K562 (cell line): Measurements from ENCODE around the gene UPP1. TPM values are rescaled to one million over a fixed set of nuclear protein-coding genes. Genes with fewer than 3 reads are reported as not detected.

Source experiments
- ATAC-seq: fragments of 200-7000 bp; cut with Tn5 transposase; 3 replicates; pipeline ENCODE4 v1.9.1; 2020; ENCODE audit warnings: moderate library complexity
- BruUV-seq: library from RNA; stranded (reverse); fragments of 400-500 nt; replicated peaks from 2 replicates; lab custom pipeline; 2021; lab: Mats Ljungman, UMichigan
- CTCF ChIA-PET: fragments of 300-600 bp; formaldehyde crosslinking; extraction: SDS; loops from one replicate; lab custom pipeline; 2021; ENCODE audit warnings: low intra/inter-chr PET ratio; lab: Yijun Ruan, JAX
- POLR2A ChIA-PET: fragments of 300-600, 350-650 bp; sonication (Branson Sonifier 250); formaldehyde crosslinking; extraction: SDS; loops from one replicate; lab custom pipeline; 2021; ENCODE audit warnings: antibody characterized with exemption, inconsistent platforms; lab: Yijun Ruan, JAX
- DNase-seq, 4 experiments: peaks; one replicate each; pipeline versions ENCODE4 v3.0.0 to v3.0.0-alpha.2; 2011 to 2018; ENCODE audit warnings: low spot score in 3 of 4, mixed read lengths in 3 of 4; ENCODE audit errors: extremely low read depth in 1 of 4
- FAIRE-seq: peaks from 2 replicates; lab custom pipeline; 2011; peaks lifted over from hg19 to GRCh38; lab: Jason Lieb, UNC
- H2AFZ ChIP-seq: 2 replicates; pipeline ENCODE4 v1.6.0; 2011; ENCODE audit warnings: low read depth, low read length, control low read depth, inconsistent platforms
- H3K27ac ChIP-seq: fragments of 200-600 bp; 3 replicates; pipeline ENCODE4 v1.8.0; 2011; ENCODE audit warnings: low read depth, mild to moderate bottlenecking, control low read depth, inconsistent platforms, low read length, moderate library complexity, mixed read lengths; ENCODE audit errors: extremely low read depth
- H3K27me3 ChIP-seq, 2 experiments: fragments of 300-600 bp in 1 of 2; 2 replicates in 1 of 2; 3 replicates in 1 of 2; pipeline versions ENCODE4 v1.6.0 to v1.8.0; 2011; ENCODE audit warnings: inconsistent platforms in 2 of 2, low read length in 2 of 2, mild to moderate bottlenecking in 1 of 2, mixed read lengths in 1 of 2, moderate library complexity in 1 of 2; ENCODE audit not compliant: control insufficient read depth in 2 of 2, insufficient read depth in 2 of 2
- H3K36me3 ChIP-seq: fragments of 300-600 bp; 3 replicates; pipeline ENCODE4 v1.8.0; 2011; ENCODE audit warnings: mild to moderate bottlenecking, low read length, inconsistent platforms; ENCODE audit not compliant: control insufficient read depth, insufficient read depth
- H3K4me1 ChIP-seq, 2 experiments: fragments of 200-600 bp in 1 of 2; replicated peaks in 1 of 2; 2 replicates in 1 of 2; 3 replicates in 1 of 2; pipeline versions ENCODE4 v1.5.1 to v1.8.0; 2011; ENCODE audit warnings: inconsistent platforms in 2 of 2, low read length in 2 of 2, mild to moderate bottlenecking in 1 of 2, mixed read lengths in 1 of 2, moderate library complexity in 1 of 2; ENCODE audit not compliant: control insufficient read depth in 2 of 2, insufficient read depth in 2 of 2
- H3K4me2 ChIP-seq: 2 replicates; pipeline ENCODE4 v1.6.1; 2011; ENCODE audit warnings: low read length, control low read depth, inconsistent platforms, mixed read lengths; ENCODE audit not compliant: insufficient read depth
- H3K4me3 ChIP-seq: fragments of 200-600 bp; sonication (generic), shearing (Covaris generic); 2 replicates; pipeline ENCODE4 v1.5.1; 2016; ENCODE audit warnings: control low read depth, inconsistent platforms
- H3K79me2 ChIP-seq: fragments of 200-600 bp; 3 replicates; pipeline ENCODE4 v1.8.0; 2011; ENCODE audit warnings: low read length, inconsistent platforms; ENCODE audit not compliant: control insufficient read depth, insufficient read depth
- H3K9ac ChIP-seq, 2 experiments: 2 replicates each; pipeline versions ENCODE4 v1.6.0 to v1.6.1; 2011; ENCODE audit warnings: low read depth in 2 of 2, low read length in 2 of 2, control low read depth in 1 of 2, inconsistent platforms in 1 of 2, mild to moderate bottlenecking in 1 of 2, mixed read lengths in 1 of 2; ENCODE audit not compliant: insufficient read depth in 1 of 2
- H3K9me1 ChIP-seq: one replicate; pipeline ENCODE4 v1.6.0; 2011; ENCODE audit warnings: inconsistent platforms, mild to moderate bottlenecking, low read length, moderate library complexity; ENCODE audit not compliant: control insufficient read depth, insufficient read depth
- H3K9me3 ChIP-seq: replicated peaks from 2 replicates; pipeline ENCODE4 v1.5.1; 2011; ENCODE audit warnings: low read depth, low read length, inconsistent platforms; ENCODE audit not compliant: control insufficient read depth, insufficient read depth
- H4K20me1 ChIP-seq: replicated peaks from 2 replicates; pipeline ENCODE4 v1.6.1; 2011; ENCODE audit warnings: low read length, inconsistent platforms, mixed read lengths; ENCODE audit not compliant: control insufficient read depth, insufficient read depth
- BCLAF1 ChIP-seq, 2 experiments: fragments of 450-650 bp in 1 of 2; IDR thresholded peaks; 2 replicates each; pipeline ENCODE4 v1.6.1; 2011 to 2017; ENCODE audit warnings: low read depth in 2 of 2, antibody characterized with exemption in 1 of 2, borderline replicate concordance in 1 of 2, low read length in 1 of 2, mild to moderate bottlenecking in 1 of 2, mixed read lengths in 1 of 2; ENCODE audit not compliant: control insufficient read depth in 1 of 2
- CBX3 ChIP-seq, 2 experiments: IDR thresholded peaks; 1 replicate in 1 of 2; 2 replicates in 1 of 2; pipeline ENCODE4 v1.6.1; 2012; ENCODE audit warnings: inconsistent platforms in 2 of 2, low read length in 2 of 2, borderline replicate concordance in 1 of 2, control low read depth in 1 of 2
- E2F4 ChIP-seq: sonication (generic); formaldehyde crosslinking; IDR thresholded peaks from 2 replicates; pipeline ENCODE4 v1.8.0; 2022; ENCODE audit warnings: mild to moderate bottlenecking, low read depth, missing genetic modification reagents
- KAT7 ChIP-seq: sonication (generic); formaldehyde crosslinking; IDR thresholded peaks from 2 replicates; pipeline ENCODE4 v1.8.0; 2022; ENCODE audit warnings: missing genetic modification reagents, mild to moderate bottlenecking, borderline replicate concordance
- KLF16 ChIP-seq: IDR thresholded peaks from 2 replicates; pipeline ENCODE4 v1.6.1; 2016; ENCODE audit warnings: antibody characterized with exemption
- MEF2D ChIP-seq: conservative IDR thresholded peaks from 2 replicates; pipeline ENCODE4 v1.6.1; 2016; ENCODE audit warnings: low read depth, missing genetic modification characterization, missing compliant biosample characterization
- MIER1 ChIP-seq: fragments of 450-650 bp; IDR thresholded peaks from 2 replicates; pipeline ENCODE4 v1.6.1; 2016; ENCODE audit warnings: antibody characterized with exemption, mild to moderate bottlenecking, low read depth
- NFRKB ChIP-seq: fragments of 450-650 bp; IDR thresholded peaks from 2 replicates; pipeline ENCODE4 v1.6.1; 2016; ENCODE audit warnings: low read depth
- POLR2AphosphoS2 ChIP-seq: IDR thresholded peaks from 2 replicates; pipeline ENCODE4 v1.6.1; 2012; ENCODE audit warnings: low read length, improper control_type of control experiment
- TRIM25 ChIP-seq: fragments of 450-650 bp; IDR thresholded peaks from 2 replicates; pipeline ENCODE4 v1.7.0; 2016; ENCODE audit warnings: borderline replicate concordance
- ZFP30 ChIP-seq: fragments of 250-450 bp; sonication (Bioruptor Pico); IDR thresholded peaks from 2 replicates; pipeline ENCODE4 v1.8.0; 2022; ENCODE audit warnings: moderate library complexity, mild to moderate bottlenecking, inconsistent platforms, borderline replicate concordance
- ZNF3 ChIP-seq: fragments of 250-450 bp; sonication (Bioruptor Pico); IDR thresholded peaks from 2 replicates; pipeline ENCODE4 v1.5.0; 2021; ENCODE audit warnings: mild to moderate bottlenecking, moderate library complexity
- ZNF583 ChIP-seq: fragments of 250-450 bp; sonication (Bioruptor Pico); IDR thresholded peaks from 2 replicates; pipeline ENCODE4 v1.4.0; 2020
- ZNF589 ChIP-seq: fragments of 200-800 bp; sonication (Bioruptor generic); IDR thresholded peaks from 2 replicates; pipeline ENCODE4 v1.6.1; 2016; ENCODE audit warnings: low read depth, missing genetic modification characterization, missing compliant biosample characterization
- ZNF696 ChIP-seq: fragments of 250-450 bp; sonication (Bioruptor Pico); conservative IDR thresholded peaks from 2 replicates; pipeline ENCODE4 v1.4.0; 2020; ENCODE audit warnings: mild to moderate bottlenecking, moderate library complexity
- WGBS: fragments of 100-300 bp; shearing (Covaris generic); methylation state at CpG from one replicate; pipeline ENCODE4 v1.1.6; 2016; ENCODE audit warnings: low coverage, mixed read lengths; ENCODE audit not compliant: insufficient coverage; ENCODE audit errors: missing lambda C conversion rate; 5-methylcytosine and 5-hydroxymethylcytosine counted together
- in situ Hi-C: fragments of 300-500 bp; cut with MboI; formaldehyde crosslinking; loops from 4 replicates; pipeline ENCODE4 v1.15.0; 2018; ENCODE audit warnings: inconsistent platforms, mixed read lengths
- intact Hi-C: fragments of 100-400 bp; cut with micrococcal nuclease; formaldehyde crosslinking; loops from 2 replicates; pipeline ENCODE4 v1.14.2; 2022
- polyA plus RNA-seq, 8 experiments: library from polyadenylated mRNA; depleted of rRNA in 4 of 8; stranded (reverse) in 5 of 8; unstranded in 3 of 8; fragments of >200 nt; fragmentation: Nextera tagmentation in 2 of 8; fragmentation: Illumina TruSeq in 1 of 8; extraction: Ambion mirVana in 2 of 8; extraction: Trizol in 1 of 8; gene quantifications; 2 replicates each; pipeline versions ENCODE4 v1.2.1 to v1.2.3, GENCODE V29; 2011 to 2014; ENCODE audit warnings: inconsistent platforms in 1 of 8, missing spikeins in 1 of 8
- total RNA-seq, 7 experiments: library from RNA; depleted of rRNA in 6 of 7; stranded (reverse); fragments of >200 nt in 6 of 7; fragmentation: Illumina TruSeq in 2 of 7; extraction: Trizol in 2 of 7; gene quantifications; 2 replicates each; pipeline versions ENCODE4 v1.2.1 to v1.2.3, GENCODE V29; 2011 to 2021; ENCODE audit warnings: low replicate concordance in 1 of 7

Gene UPP1
- total and polyA plus RNA-seq, 9 of the 15 experiments (the other 6 are each of a cell fraction or from before 2014, with no cell fraction given) = 0.38 to 2.4 (median 0.61) TPM

GRCh38 chr7:48112401-48113165 is 23.5 kb downstream of the UPP1 start (continued):
- TF ChIP-seq MEF2D (tag) (no peak), E2F4 (CRISPR knock-in tag) (no peak)

- H3K36me3 ChIP-seq = no peaks in the 10 kb centered on the region
- H3K4me1 ChIP-seq = no peaks in the 10 kb centered on the region
- H3K79me2 ChIP-seq = no peaks in the 10 kb centered on the region
- H2AFZ ChIP-seq = no peak overlapping the region
- H3K4me2 ChIP-seq = no peak overlapping the region
- TF ChIP-seq ZNF589 (no peak), NFRKB (no peak), MIER1 (no peak), CBX3 (IDR thresholded peaks at IDR 0.05; ENCODE audit: borderline replicate concordance in 1 of 2, low read length in 2 of 2) (no peak), ZNF583 (no peak), TRIM25 (no peak), ZNF696 (CRISPR knock-in tag) (no peak), ZFP30 (CRISPR knock-in tag) (no peak), POLR2AphosphoS2 (no peak), ZNF3 (no peak), BCLAF1 (IDR thresholded peaks at IDR 0.05; ENCODE audit: borderline replicate concordance in 1 of 2, control insufficient read depth in 1 of 2, low read depth in 2 of 2, low read length in 1 of 2) (no peak), KAT7 (CRISPR knock-in tag) (no peak), KLF16 (no peak)
- FAIRE-seq (no peak), ATAC-seq (no peak), DNase-seq (no peak)
- no peaks in the 10 kb centered on the region for H3K9me1 ChIP-seq
- POLR2A ChIA-PET = no interaction called here
- H3K4me3 ChIP-seq = no peak overlapping the region
- intact Hi-C loops (loop anchor here (10.0 kb wide), 1 partner anchor 848 kb away; no protein-coding TSS in a partner anchor), in situ Hi-C loops (loop anchor here (5.0 kb wide), 1 partner anchor 171 kb away; no protein-coding TSS in a partner anchor)
- peaks cover 5% of the 10 kb centered on the region for H4K20me1 ChIP-seq
- H3K27ac ChIP-seq = no peak overlapping the region
- H3K9ac ChIP-seq = no peak overlapping the region
- no TSS peak for BruUV-seq
- H3K27me3 ChIP-seq = peaks cover 0 to 16% of the 10 kb centered on the region in 2 experiments; a peak in 2 of 5 replicates
- CTCF ChIA-PET = no interaction called here
- 0% methylated on average over 6 of the region's 6 CpGs for WGBS
- no peaks in the 10 kb centered on the region for H3K9me3 ChIP-seq
Observed at GRCh38 chr7:48113275-48113674, 24.2 kb downstream of the UPP1 start.
